WERI-Rb-1 (cell line): Measurements from ENCODE around the gene ZFP3.
"Not testable (repeated sequence)": the region's sequence is repeated elsewhere in the genome, so short reads cannot be mapped to it uniquely, and the experiment has no call there.

Experiments
- DNase-seq: peaks from one replicate; pipeline ENCODE4 v3.0.0-alpha.2; 2020
- H3K27ac ChIP-seq: fragments of 250-450 bp; sonication (Bioruptor Pico); 2 replicates; pipeline ENCODE4 v1.5.1; 2020; ENCODE audit warnings: mild to moderate bottlenecking, moderate library complexity
- H3K27me3 ChIP-seq: fragments of 250-450 bp; sonication (Bioruptor Pico); 2 replicates; pipeline ENCODE4 v1.5.1; 2021; ENCODE audit warnings: mild to moderate bottlenecking, low read depth, moderate library complexity; ENCODE audit not compliant: insufficient read depth, severe bottlenecking
- H3K36me3 ChIP-seq: fragments of 250-450 bp; sonication (Bioruptor Pico); 2 replicates; pipeline ENCODE4 v1.5.1; 2020; ENCODE audit warnings: mild to moderate bottlenecking, moderate library complexity
- H3K4me3 ChIP-seq: 2 replicates; pipeline ENCODE4 v1.5.1; 2011; ENCODE audit warnings: low read depth, mild to moderate bottlenecking, control low read depth, low read length
- H3K9me3 ChIP-seq: fragments of 250-450 bp; sonication (Bioruptor Pico); 2 replicates; pipeline ENCODE4 v1.5.1; 2021; ENCODE audit warnings: mild to moderate bottlenecking, moderate library complexity; ENCODE audit not compliant: severe bottlenecking
- CTCF ChIP-seq: IDR thresholded peaks from 2 replicates; pipeline ENCODE4 v1.5.1; 2011; ENCODE audit warnings: low read depth, mild to moderate bottlenecking, control low read depth, inconsistent platforms, low read length

ZFP3 gene

GRCh38 chr17:5111402-5112204 lies 33.3 kb downstream of the ZFP3 start, which contains the start of gene ZNF232:
TSS of gene ZNF232 (minus strand) at chr17:5111878. CDS start at chr17:5111822, 56 bp downstream.
- peak within 1 kb of the TSS; percentile 94 for H3K27ac ChIP-seq

GRCh38 chr17:5115673-5116651 lies 37.7 kb downstream of the ZFP3 start, which contains the start of gene USP6:
TSS of gene USP6 (plus strand) at chr17:5116032. CDS start at chr17:5130368, 14,336 bp downstream.
- no peak for DNase-seq
- Histone ChIP-seq H3K27me3 (no peaks in the 10 kb centered on the region), H3K36me3 (peaks cover 9% of the 10 kb centered on the region), H3K4me3 (no peak within 1 kb of the TSS), H3K27ac (no peak within 1 kb of the TSS), H3K9me3 (peaks cover 5% of the 10 kb centered on the region)
- TF ChIP-seq CTCF = no peak

More at GRCh38 chr17:5111402-5112204, 33.3 kb downstream of the ZFP3 start, which contains the start of gene ZNF232:
- peak; percentile 97 for DNase-seq
- Histone ChIP-seq H3K36me3 (peaks cover 51% of the 10 kb centered on the region), H3K9me3 (no peaks in the 10 kb centered on the region), H3K4me3 (peak within 1 kb of the TSS; percentile 89), H3K27me3 (no peaks in the 10 kb centered on the region)
- 0 out of 2 replicates have a peak, but pooled peaks have one; percentile 2 for TF ChIP-seq CTCF

GRCh38 chr17:5118219-5118618 lies 40.0 kb downstream of the ZFP3 start:
- TF ChIP-seq CTCF = no peak
- Histone ChIP-seq H3K27ac (no peak overlapping the region), H3K27me3 (no peaks in the 10 kb centered on the region), H3K36me3 (peaks cover 5% of the 10 kb centered on the region; the same call in 1 of the 2 replicates), H3K9me3 (peaks cover 5% of the 10 kb centered on the region), H3K4me3 (no peak overlapping the region)
- no peak for DNase-seq

GRCh38 chr17:5120036-5120435 lies 41.8 kb downstream of the ZFP3 start:
- Histone ChIP-seq H3K27ac (no peak overlapping the region), H3K4me3 (no peak overlapping the region), H3K27me3 (no peaks in the 10 kb centered on the region), H3K36me3 (no peaks in the 10 kb centered on the region), H3K9me3 (peaks cover 5% of the 10 kb centered on the region)
- no peak for TF ChIP-seq CTCF
- DNase-seq = no peak

- not testable (repeated sequence) for H3K9me3 ChIP-seq, H3K27me3 ChIP-seq, H3K36me3 ChIP-seq, H3K27ac ChIP-seq, H3K4me3 ChIP-seq
- DNase-seq = peak; percentile 1
Observed at GRCh38 chr17:5120436-5121185, 42.3 kb downstream of the ZFP3 start.
